Lower leg skin (tissue), 3 donors: Measurements from ENCODE around the gene ZNF433.

ENCODE experiments used
- CTCF ChIP-seq, 3 donors: fragments of 450-650 bp; IDR thresholded peaks; one replicate each; pipeline ENCODE4 v1.5.1; 2016; ENCODE audit warnings: antibody characterized with exemption in 3 of 3, mild to moderate bottlenecking in 3 of 3, moderate library complexity in 2 of 3
- POLR2A ChIP-seq, 2 donors: fragments of 450-650 bp; IDR thresholded peaks; one replicate each; pipeline ENCODE4 v1.6.1; 2016 to 2017; ENCODE audit warnings: antibody characterized with exemption in 2 of 2, mild to moderate bottlenecking in 1 of 2, moderate library complexity in 1 of 2

- no peak for TF ChIP-seq CTCF (IDR thresholded peaks at IDR 0.05)
- TF ChIP-seq POLR2A (IDR thresholded peaks at IDR 0.05), result no peak
Measured at GRCh38 chr19:11984986-11985385, 50.5 kb downstream of the ZNF433 start.
